Brain microvascular endothelial cell (primary cell): ENCODE measurements around the gene TXNRD2.

Source experiments
- DNase-seq: peaks from one replicate; pipeline ENCODE4 v3.0.0-alpha.2; 2020
- H3K27ac ChIP-seq: fragments of 250-450 bp; sonication (Bioruptor Pico); 2 replicates; pipeline ENCODE4 v1.5.1; 2020; ENCODE audit warnings: mild to moderate bottlenecking, moderate library complexity
- H3K27me3 ChIP-seq: fragments of 250-450 bp; sonication (Bioruptor Pico); replicated peaks from 2 replicates; pipeline ENCODE4 v1.5.1; 2020; ENCODE audit warnings: mild to moderate bottlenecking
- H3K36me3 ChIP-seq: fragments of 250-450 bp; sonication (Bioruptor Pico); replicated peaks from 2 replicates; pipeline ENCODE4 v1.5.1; 2020; ENCODE audit warnings: mild to moderate bottlenecking
- H3K4me3 ChIP-seq: 2 replicates; pipeline ENCODE4 v1.5.1; 2011; ENCODE audit warnings: low read depth, mild to moderate bottlenecking, control low read depth, low read length, moderate library complexity
- in situ Hi-C: cut with HindIII; loops from 2 replicates; pipeline ENCODE4 v1.10.0; 2017; ENCODE audit warnings: low sequenced_read_pairs, low pct_ligation_motif_present
- TF ChIP-seq, protein P1 (sequence below): IDR thresholded peaks from 2 replicates; pipeline ENCODE4 v1.5.1; 2011; ENCODE audit warnings: low read depth, mild to moderate bottlenecking, moderate library complexity, low read length, control low read depth, inconsistent platforms; ENCODE audit errors: missing control alignments

TXNRD2 gene

GRCh38 chr22:19969141-19969928 lies 27.7 kb upstream of the TXNRD2 start:
- H3K27me3 ChIP-seq = no peaks in the 10 kb centered on the region
- in situ Hi-C loops = no loop called here
- DNase-seq = no peak

GRCh38 chr22:19968450-19968891 lies 26.9 kb upstream of the TXNRD2 start:
- in situ Hi-C loops = no loop called here
- no peak for DNase-seq

More at GRCh38 chr22:19969141-19969928, 27.7 kb upstream of the TXNRD2 start:
- Histone ChIP-seq H3K4me3 (no peak overlapping the region), H3K36me3 (peaks cover 26% of the 10 kb centered on the region), H3K27ac (no peak overlapping the region)
- TF ChIP-seq, protein P1, sequence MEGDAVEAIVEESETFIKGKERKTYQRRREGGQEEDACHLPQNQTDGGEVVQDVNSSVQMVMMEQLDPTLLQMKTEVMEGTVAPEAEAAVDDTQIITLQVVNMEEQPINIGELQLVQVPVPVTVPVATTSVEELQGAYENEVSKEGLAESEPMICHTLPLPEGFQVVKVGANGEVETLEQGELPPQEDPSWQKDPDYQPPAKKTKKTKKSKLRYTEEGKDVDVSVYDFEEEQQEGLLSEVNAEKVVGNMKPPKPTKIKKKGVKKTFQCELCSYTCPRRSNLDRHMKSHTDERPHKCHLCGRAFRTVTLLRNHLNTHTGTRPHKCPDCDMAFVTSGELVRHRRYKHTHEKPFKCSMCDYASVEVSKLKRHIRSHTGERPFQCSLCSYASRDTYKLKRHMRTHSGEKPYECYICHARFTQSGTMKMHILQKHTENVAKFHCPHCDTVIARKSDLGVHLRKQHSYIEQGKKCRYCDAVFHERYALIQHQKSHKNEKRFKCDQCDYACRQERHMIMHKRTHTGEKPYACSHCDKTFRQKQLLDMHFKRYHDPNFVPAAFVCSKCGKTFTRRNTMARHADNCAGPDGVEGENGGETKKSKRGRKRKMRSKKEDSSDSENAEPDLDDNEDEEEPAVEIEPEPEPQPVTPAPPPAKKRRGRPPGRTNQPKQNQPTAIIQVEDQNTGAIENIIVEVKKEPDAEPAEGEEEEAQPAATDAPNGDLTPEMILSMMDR = no peak

DNA sequence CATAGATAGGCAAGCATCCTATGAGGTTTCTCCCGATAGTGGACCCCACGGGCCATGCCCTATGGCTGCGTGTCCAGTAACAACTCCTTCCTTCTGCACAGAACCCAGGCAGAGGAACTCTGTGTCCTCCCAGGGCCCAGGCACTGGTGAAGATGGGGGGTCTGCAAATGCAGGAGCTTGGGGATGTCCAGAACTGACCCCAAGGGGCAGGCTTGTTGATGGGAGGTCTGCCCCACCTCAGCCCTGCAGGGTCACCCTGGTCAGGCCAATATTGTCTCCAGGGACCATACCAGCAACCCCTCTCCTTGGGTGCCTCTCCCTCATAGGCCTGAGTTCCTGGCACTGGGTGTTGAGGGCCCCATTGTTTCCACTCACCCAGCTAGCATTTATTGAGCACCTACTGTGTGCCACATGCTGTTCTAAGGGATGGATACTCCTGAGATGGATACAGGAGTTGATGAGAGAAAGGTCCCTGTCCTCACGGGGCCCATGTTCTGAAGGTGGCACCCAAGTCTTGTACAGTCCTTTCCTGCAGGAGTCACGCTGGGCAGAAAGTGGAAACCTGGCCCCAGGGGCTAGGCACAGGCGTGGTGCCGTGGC lies 26.3 kb upstream of the TXNRD2 start:
- Histone ChIP-seq H3K36me3 (peaks cover 37% of the 10 kb centered on the region), H3K27ac (no peak overlapping the region), H3K27me3 (no peaks in the 10 kb centered on the region), H3K4me3 (no peak overlapping the region)
- in situ Hi-C loops = no loop called here
- TF ChIP-seq, protein P1 = no peak
- DNase-seq = no peak

More at GRCh38 chr22:19968450-19968891, 26.9 kb upstream of the TXNRD2 start:
- H3K27me3 ChIP-seq = no peaks in the 10 kb centered on the region
- no peak overlapping the region for H3K27ac ChIP-seq
- no peak overlapping the region for H3K4me3 ChIP-seq
- TF ChIP-seq, protein P1 = no peak
- H3K36me3 ChIP-seq = peaks cover 34% of the 10 kb centered on the region

- H3K4me3 ChIP-seq = no peak overlapping the region
- TF ChIP-seq, protein P1 = no peak
- in situ Hi-C loops = no loop called here
- H3K36me3 ChIP-seq = peaks cover 37% of the 10 kb centered on the region
- no peak overlapping the region for H3K27ac ChIP-seq
- no peak for DNase-seq
- no peaks in the 10 kb centered on the region for H3K27me3 ChIP-seq
These were observed 25.5 kb upstream of the TXNRD2 start for GRCh38 chr22:19966908-19967750.

- H3K4me3 ChIP-seq = no peak overlapping the region
- DNase-seq = no peak
- no peaks in the 10 kb centered on the region for H3K27me3 ChIP-seq
- TF ChIP-seq, protein P1 = peak; percentile 70
- peaks cover 37% of the 10 kb centered on the region for H3K36me3 ChIP-seq
- in situ Hi-C loops = no loop called here
- no peak overlapping the region for H3K27ac ChIP-seq
These were observed 24.4 kb upstream of the TXNRD2 start for GRCh38 chr22:19965771-19966709.
